Vagina (tissue), 2 donors: Measurements from ENCODE around the gene FAM180A. TPM values are rescaled to one million over a fixed set of nuclear protein-coding genes. Genes with fewer than 3 reads are reported as not detected.
A peak's percentile ranks its signal among the peaks of the same experiment; 100 is the strongest.
"Not testable (repeated sequence)": the region's sequence is repeated elsewhere in the genome, so short reads cannot be mapped to it uniquely, and the experiment has no call there.

ENCODE experiments used
- DNase-seq, 2 donors: peaks; one replicate each; pipeline ENCODE4 v3.0.0-alpha.2; 2017; ENCODE audit errors: extremely low spot score in 2 of 2
- H3K27ac ChIP-seq: fragments of 200-600 bp; sonication (generic); one replicate; pipeline ENCODE4 v1.5.1; 2019
- H3K27me3 ChIP-seq: fragments of 200-600 bp; sonication (generic); one replicate; pipeline ENCODE4 v1.5.1; 2019
- H3K36me3 ChIP-seq, 2 donors: fragments of 200-600 bp; sonication (generic); one replicate each; pipeline ENCODE4 v1.5.1; 2017 to 2019
- H3K4me1 ChIP-seq: fragments of 200-600 bp; sonication (generic); one replicate; pipeline ENCODE4 v1.5.1; 2019
- H3K4me3 ChIP-seq, 2 donors: fragments of 200-600 bp; sonication (generic); 1 replicate in 1 of 2; 2 replicates in 1 of 2; pipeline ENCODE4 v1.5.1; 2016 to 2019
- H3K9me3 ChIP-seq: fragments of 200-600 bp; sonication (generic); one replicate; pipeline ENCODE4 v1.5.1; 2019
- POLR2A ChIP-seq, 2 donors: fragments of 450-650 bp; IDR thresholded peaks; one replicate each; pipeline ENCODE4 v1.6.1; 2017; ENCODE audit warnings: antibody characterized with exemption in 2 of 2, mild to moderate bottlenecking in 2 of 2, moderate library complexity in 2 of 2
- POLR2AphosphoS5 ChIP-seq, 2 donors: sonication (generic); formaldehyde crosslinking; IDR thresholded peaks; one replicate each; pipeline ENCODE4 v1.9.0; 2017; ENCODE audit warnings: antibody characterized with exemption in 2 of 2, mild to moderate bottlenecking in 2 of 2, low read depth in 1 of 2; ENCODE audit not compliant: insufficient read depth in 1 of 2
- intact Hi-C: fragments of 100-400 bp; cut with DNase I; formaldehyde crosslinking; loops from one replicate; pipeline ENCODE4 v1.15.1; 2023
- total RNA-seq: library from RNA; depleted of rRNA; stranded (reverse); fragments of >200 nt; gene quantifications from one replicate; pipeline ENCODE4 v1.2.3, GENCODE V29; 2016
- TF ChIP-seq, protein P1 (sequence below), 3 experiments: fragments of 450-650 bp in 2 of 3; fragments of 200-600 bp in 1 of 3; sonication (generic) in 1 of 3; IDR thresholded peaks; one replicate each; pipeline ENCODE4 v1.5.1; 2017 to 2019; ENCODE audit warnings: antibody characterized with exemption in 3 of 3, mild to moderate bottlenecking in 2 of 3, moderate library complexity in 2 of 3

The FAM180A gene
- total RNA-seq, 1 donor from 2014 or later, result 7.1 TPM

GRCh38 chr7:135785065-135785464, 36.5 kb upstream of the FAM180A start:
- no peaks in the 10 kb centered on the region for H3K9me3 ChIP-seq
- intact Hi-C loops, result no loop called here
- DNase-seq, result no peak
- no peak overlapping the region for H3K27ac ChIP-seq
- TF ChIP-seq, protein P1, sequence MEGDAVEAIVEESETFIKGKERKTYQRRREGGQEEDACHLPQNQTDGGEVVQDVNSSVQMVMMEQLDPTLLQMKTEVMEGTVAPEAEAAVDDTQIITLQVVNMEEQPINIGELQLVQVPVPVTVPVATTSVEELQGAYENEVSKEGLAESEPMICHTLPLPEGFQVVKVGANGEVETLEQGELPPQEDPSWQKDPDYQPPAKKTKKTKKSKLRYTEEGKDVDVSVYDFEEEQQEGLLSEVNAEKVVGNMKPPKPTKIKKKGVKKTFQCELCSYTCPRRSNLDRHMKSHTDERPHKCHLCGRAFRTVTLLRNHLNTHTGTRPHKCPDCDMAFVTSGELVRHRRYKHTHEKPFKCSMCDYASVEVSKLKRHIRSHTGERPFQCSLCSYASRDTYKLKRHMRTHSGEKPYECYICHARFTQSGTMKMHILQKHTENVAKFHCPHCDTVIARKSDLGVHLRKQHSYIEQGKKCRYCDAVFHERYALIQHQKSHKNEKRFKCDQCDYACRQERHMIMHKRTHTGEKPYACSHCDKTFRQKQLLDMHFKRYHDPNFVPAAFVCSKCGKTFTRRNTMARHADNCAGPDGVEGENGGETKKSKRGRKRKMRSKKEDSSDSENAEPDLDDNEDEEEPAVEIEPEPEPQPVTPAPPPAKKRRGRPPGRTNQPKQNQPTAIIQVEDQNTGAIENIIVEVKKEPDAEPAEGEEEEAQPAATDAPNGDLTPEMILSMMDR (IDR thresholded peaks at IDR 0.05), result no peak
- TF ChIP-seq POLR2A (IDR thresholded peaks at IDR 0.05) (no peak), POLR2AphosphoS5 (IDR thresholded peaks at IDR 0.05; ENCODE audit: insufficient read depth in 1 of 2, low read depth in 1 of 2) (no peak)
- no peaks in the 10 kb centered on the region for H3K4me1 ChIP-seq
- H3K27me3 ChIP-seq, result no peaks in the 10 kb centered on the region
- H3K4me3 ChIP-seq, result no peak overlapping the region
- no peaks in the 10 kb centered on the region for H3K36me3 ChIP-seq

DNA sequence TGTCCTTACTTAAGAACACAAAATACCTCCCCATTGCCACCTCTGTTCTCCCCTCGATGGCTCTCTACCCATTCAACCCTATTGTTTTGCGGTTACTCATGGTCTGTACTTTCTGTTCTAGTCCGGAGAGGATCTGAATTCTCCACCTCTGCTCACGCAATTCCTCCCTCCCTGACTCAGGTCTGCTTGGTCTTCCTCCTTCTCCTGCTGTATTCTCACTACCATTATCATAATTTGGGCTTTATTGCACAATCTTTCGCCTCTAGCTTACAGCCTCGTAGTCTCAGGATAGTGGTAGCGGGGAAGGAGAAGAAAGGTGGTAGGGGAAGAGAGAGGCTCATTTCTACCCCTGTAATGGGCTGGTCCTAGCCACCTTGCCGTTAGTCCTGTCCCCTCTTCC, 35.4 kb upstream of the FAM180A start:
- Histone ChIP-seq H3K27ac (no peak overlapping the region), H3K36me3 (no peaks in the 10 kb centered on the region), H3K4me1 (no peaks in the 10 kb centered on the region), H3K4me3 (no peak overlapping the region), H3K27me3 (no peaks in the 10 kb centered on the region), H3K9me3 (no peaks in the 10 kb centered on the region)
- intact Hi-C loops, result no loop called here
- DNase-seq, result peak in 1 of 2 donors; percentile 49
- TF ChIP-seq POLR2A (IDR thresholded peaks at IDR 0.05) (no peak), POLR2AphosphoS5 (IDR thresholded peaks at IDR 0.05; ENCODE audit: insufficient read depth in 1 of 2, low read depth in 1 of 2) (no peak)
- TF ChIP-seq, protein P1 (IDR thresholded peaks at IDR 0.05), result no peak

DNA sequence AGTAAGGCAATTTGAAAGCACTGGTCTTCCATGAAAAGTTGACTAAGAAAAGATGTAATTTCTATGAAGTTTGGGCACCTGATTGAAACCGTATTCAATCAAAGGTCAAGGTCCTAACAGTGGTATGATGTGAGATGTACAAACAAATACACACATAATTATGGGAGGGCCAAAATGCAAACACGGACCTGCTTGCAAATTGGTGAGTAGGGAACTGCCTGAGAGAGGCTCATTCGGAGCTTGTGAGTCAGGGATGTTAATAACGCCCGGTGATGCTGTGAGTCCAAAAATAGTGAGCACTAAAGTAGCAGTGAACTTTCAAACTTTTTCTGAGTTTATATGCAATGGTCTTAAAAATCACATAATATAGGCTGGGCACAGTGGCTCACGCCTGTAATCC, 34.2 kb upstream of the FAM180A start:
- H3K4me3 ChIP-seq, result no peak overlapping the region
- DNase-seq, result peak in 1 of 2 donors; percentile 52
- H3K27ac ChIP-seq, result no peak overlapping the region
- TF ChIP-seq POLR2AphosphoS5 (IDR thresholded peaks at IDR 0.05; ENCODE audit: insufficient read depth in 1 of 2, low read depth in 1 of 2) (no peak), POLR2A (IDR thresholded peaks at IDR 0.05) (no peak)
- TF ChIP-seq, protein P1 (IDR thresholded peaks at IDR 0.05), result no peak
- H3K9me3 ChIP-seq, result no peaks in the 10 kb centered on the region
- intact Hi-C loops, result no loop called here
- H3K36me3 ChIP-seq, result no peaks in the 10 kb centered on the region
- H3K27me3 ChIP-seq, result no peaks in the 10 kb centered on the region
- no peaks in the 10 kb centered on the region for H3K4me1 ChIP-seq

DNA sequence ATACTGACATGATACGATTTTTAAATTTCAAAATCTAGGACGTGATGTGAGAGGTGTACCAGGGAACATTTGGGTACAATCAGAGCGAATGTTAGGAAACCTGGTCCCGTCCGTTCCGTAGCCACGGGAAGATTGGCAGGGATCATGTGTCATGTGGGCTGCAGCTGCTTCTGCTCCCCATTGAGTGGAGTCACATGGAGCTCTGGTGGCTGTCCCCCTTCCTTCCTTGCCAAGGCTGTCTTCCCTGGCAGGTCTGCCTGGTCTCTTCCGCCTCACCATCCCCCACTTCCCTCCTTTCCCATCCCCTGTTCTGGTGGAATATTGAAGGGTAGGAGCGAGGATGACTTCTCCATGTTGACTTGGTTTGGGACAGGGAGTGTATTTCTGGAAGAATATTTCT, 33.8 kb upstream of the FAM180A start:
- Histone ChIP-seq H3K27ac (no peak overlapping the region), H3K27me3 (no peaks in the 10 kb centered on the region), H3K4me1 (no peaks in the 10 kb centered on the region), H3K36me3 (no peaks in the 10 kb centered on the region), H3K4me3 (no peak overlapping the region), H3K9me3 (no peaks in the 10 kb centered on the region)
- intact Hi-C loops, result no loop called here
- peak; percentile 69 to 85 for DNase-seq
- TF ChIP-seq, protein P1 (IDR thresholded peaks at IDR 0.05), result no peak
- no peak for TF ChIP-seq POLR2AphosphoS5 (IDR thresholded peaks at IDR 0.05; ENCODE audit: insufficient read depth in 1 of 2, low read depth in 1 of 2)
- TF ChIP-seq POLR2A (IDR thresholded peaks at IDR 0.05), result no peak

GRCh38 chr7:135777626-135778398, 29.2 kb upstream of the FAM180A start:
- no peak for TF ChIP-seq POLR2AphosphoS5 (IDR thresholded peaks at IDR 0.05; ENCODE audit: insufficient read depth in 1 of 2, low read depth in 1 of 2)
- TF ChIP-seq POLR2A (IDR thresholded peaks at IDR 0.05), result no peak
- TF ChIP-seq, protein P1 (IDR thresholded peaks at IDR 0.05), result no peak

GRCh38 chr7:135775915-135776314, 27.3 kb upstream of the FAM180A start:
- H3K4me3 ChIP-seq, H3K36me3 ChIP-seq, H3K9me3 ChIP-seq, intact Hi-C loops, H3K4me1 ChIP-seq, H3K27ac ChIP-seq, H3K27me3 ChIP-seq: not testable (repeated sequence)
- peak in 1 of 2 donors; percentile 1 for DNase-seq

More at GRCh38 chr7:135777626-135778398, 29.2 kb upstream of the FAM180A start:
- no peak overlapping the region for H3K27ac ChIP-seq
- H3K9me3 ChIP-seq, result no peaks in the 10 kb centered on the region
- no peaks in the 10 kb centered on the region for H3K4me1 ChIP-seq
- H3K27me3 ChIP-seq, result no peaks in the 10 kb centered on the region
- no peak overlapping the region for H3K4me3 ChIP-seq
- DNase-seq, result no peak
- H3K36me3 ChIP-seq, result no peaks in the 10 kb centered on the region
- intact Hi-C loops, result no loop called here
